ENCODE measurements around the gene MED13L. TPM values are rescaled to one million over a fixed set of nuclear protein-coding genes. Genes with fewer than 3 reads are reported as not detected.

Gene MED13L
- total and polyA plus RNA-seq, 2 donors (not counting 3 experiments of a cell fraction or from before 2014, with no cell fraction given) = 27.4 to 93.6 TPM

GRCh38 chr12:116196226-116196625 is 81.3 kb downstream of the MED13L start:
- ChIA-PET POLR2A (interaction anchor here (1.0 kb wide), 1 partner anchor 52 kb away, joined by 3 read pairs; no protein-coding TSS in a partner anchor), CTCF (interaction anchor here (1.0 to 1.8 kb wide), 3 partner anchors 40 to 180 kb away, joined by 3 to 5 read pairs (median 4); no protein-coding TSS in a partner anchor)
- intact Hi-C loops (cut with micrococcal nuclease) = no loop called here
- FAIRE-seq (no peak), DNase-seq (ENCODE audit: low read depth, low spot score) (no peak)
- TF ChIP-seq CTCF (IDR thresholded peaks at IDR 0.05; ENCODE audit: extremely low read depth in 1 of 2, insufficient read depth in 1 of 2, low read depth in 1 of 2, low read length in 2 of 2) (no peak), MYC (IDR thresholded peaks at IDR 0.05; ENCODE audit: low read depth, low read length) (no peak), POLR2AphosphoS5 (IDR thresholded peaks at IDR 0.05; ENCODE audit: insufficient read depth, low read depth, low read length) (no peak), EZH2 (IDR thresholded peaks at IDR 0.05; ENCODE audit: borderline replicate concordance, low read depth, low read length, severe bottlenecking) (no peak), MAX (IDR thresholded peaks at IDR 0.05; ENCODE audit: insufficient read depth, insufficient read length) (no peak), GATA2 (IDR thresholded peaks at IDR 0.05; ENCODE audit: insufficient read depth, insufficient read length, low read depth, low read length) (no peak), JUN (IDR thresholded peaks at IDR 0.05; ENCODE audit: borderline replicate concordance, insufficient read depth, insufficient read length, low read depth) (no peak), POLR2A (IDR thresholded peaks at IDR 0.05; ENCODE audit: low read depth, low read length) (no peak), FOS (IDR thresholded peaks at IDR 0.05; ENCODE audit: borderline replicate concordance, insufficient read depth, low read length) (no peak)
- Histone ChIP-seq H3K4me2 (ENCODE audit: insufficient read depth, low read length) (no peak overlapping the region), H3K36me3 (ENCODE audit: control insufficient read depth in 2 of 2, extremely low read depth in 1 of 2, insufficient read depth in 2 of 2, low read length in 2 of 2) (no peaks in the 10 kb centered on the region), H3K4me1 (ENCODE audit: control insufficient read depth, extremely low read depth, insufficient read depth, low read length) (no peaks in the 10 kb centered on the region), H2AFZ (ENCODE audit: low read depth, low read length) (no peak overlapping the region), H3K9me3 (replicated peaks; ENCODE audit: control insufficient read depth, insufficient read depth, low read length) (no peaks in the 10 kb centered on the region), H3K4me3 (replicated peaks in 1 of 3; ENCODE audit: insufficient read depth in 1 of 3, low read depth in 1 of 3, low read length in 3 of 3) (no peak overlapping the region), H3K9me1 (replicated peaks; ENCODE audit: control insufficient read depth, extremely low read depth, insufficient read depth, low read length) (peaks cover 6% of the 10 kb centered on the region), H4K20me1 (replicated peaks; ENCODE audit: control insufficient read depth, extremely low read depth, insufficient read depth, low read length) (peaks cover 15% of the 10 kb centered on the region), H3K27ac (ENCODE audit: insufficient read depth, low read depth, low read length) (no peak overlapping the region), H3K9ac (replicated peaks; ENCODE audit: extremely low read depth, insufficient read depth, low read length) (no peak overlapping the region), H3K79me2 (ENCODE audit: control insufficient read depth, insufficient read depth, low read length) (peaks cover 78% of the 10 kb centered on the region), H3K27me3 (ENCODE audit: control insufficient read depth in 2 of 2, insufficient read depth in 2 of 2, low read length in 2 of 2) (no peaks in the 10 kb centered on the region)
- dilution Hi-C loops (cut with MboI; ENCODE audit: extremely low pct_ligation_motif_present, low sequenced_read_pairs) = no loop called here
- no TSS peak for BruUV-seq (replicated peaks)
